ENCODE results near the gene CADPS.

The CADPS gene

DNA sequence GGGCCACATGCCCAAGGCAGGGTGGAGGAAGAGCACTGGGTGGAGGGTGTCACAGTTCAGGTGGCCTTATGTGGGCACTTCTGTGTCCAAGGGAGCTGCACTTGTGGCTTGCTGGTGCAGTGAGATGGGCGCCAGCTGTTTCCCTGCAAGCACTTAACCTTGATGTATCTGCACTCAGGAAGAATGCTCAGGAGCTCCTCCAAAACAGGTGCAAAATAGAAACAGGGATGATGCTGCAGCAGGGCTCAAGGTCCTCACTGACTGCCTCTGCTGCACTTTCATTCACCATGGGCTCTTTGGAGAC is 151.3 kb downstream of the CADPS start:
- no peak for TF ChIP-seq ZFX (IDR thresholded peaks at IDR 0.05; ENCODE audit: borderline replicate concordance)
- TF ChIP-seq, protein P1, sequence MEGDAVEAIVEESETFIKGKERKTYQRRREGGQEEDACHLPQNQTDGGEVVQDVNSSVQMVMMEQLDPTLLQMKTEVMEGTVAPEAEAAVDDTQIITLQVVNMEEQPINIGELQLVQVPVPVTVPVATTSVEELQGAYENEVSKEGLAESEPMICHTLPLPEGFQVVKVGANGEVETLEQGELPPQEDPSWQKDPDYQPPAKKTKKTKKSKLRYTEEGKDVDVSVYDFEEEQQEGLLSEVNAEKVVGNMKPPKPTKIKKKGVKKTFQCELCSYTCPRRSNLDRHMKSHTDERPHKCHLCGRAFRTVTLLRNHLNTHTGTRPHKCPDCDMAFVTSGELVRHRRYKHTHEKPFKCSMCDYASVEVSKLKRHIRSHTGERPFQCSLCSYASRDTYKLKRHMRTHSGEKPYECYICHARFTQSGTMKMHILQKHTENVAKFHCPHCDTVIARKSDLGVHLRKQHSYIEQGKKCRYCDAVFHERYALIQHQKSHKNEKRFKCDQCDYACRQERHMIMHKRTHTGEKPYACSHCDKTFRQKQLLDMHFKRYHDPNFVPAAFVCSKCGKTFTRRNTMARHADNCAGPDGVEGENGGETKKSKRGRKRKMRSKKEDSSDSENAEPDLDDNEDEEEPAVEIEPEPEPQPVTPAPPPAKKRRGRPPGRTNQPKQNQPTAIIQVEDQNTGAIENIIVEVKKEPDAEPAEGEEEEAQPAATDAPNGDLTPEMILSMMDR (IDR thresholded peaks at IDR 0.05) = no peak
- no peak overlapping the region for H3K27ac ChIP-seq

DNA sequence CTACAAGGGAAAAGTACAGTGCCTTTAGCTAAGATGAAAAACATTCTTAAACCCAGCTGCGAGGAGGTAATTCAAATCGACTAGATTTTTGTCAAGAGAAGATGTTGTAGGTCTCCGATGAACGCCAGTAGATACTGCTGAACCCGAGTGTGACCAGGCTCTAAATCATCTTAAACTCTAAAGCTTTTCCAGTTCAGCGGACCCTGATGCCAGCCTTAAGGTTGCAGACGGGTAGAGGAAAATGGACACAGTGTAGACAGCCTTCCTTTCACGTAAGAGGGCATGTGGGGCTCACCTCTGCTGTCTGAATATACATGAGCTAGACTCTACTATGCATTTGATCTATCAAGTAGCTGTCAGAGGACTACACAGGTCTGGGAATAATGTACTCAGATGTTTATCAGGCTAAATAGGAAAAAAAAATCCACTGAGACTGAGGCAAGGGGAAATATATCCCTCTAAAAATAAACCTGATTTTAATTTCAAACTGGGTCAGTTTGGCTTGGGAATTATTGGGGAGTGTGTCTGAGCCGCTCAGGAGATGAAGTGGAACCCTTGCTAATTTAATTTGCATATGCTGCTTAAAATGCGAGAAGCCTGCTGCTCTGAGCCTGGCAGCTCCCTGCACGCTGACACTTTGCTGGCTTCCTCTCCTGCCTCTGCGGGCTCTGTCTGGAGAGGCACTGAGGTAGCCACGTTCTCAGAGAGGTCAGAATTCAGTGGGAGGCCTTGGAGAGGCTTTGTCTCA is 151.9 kb downstream of the CADPS start:
- H3K27ac ChIP-seq = no peak overlapping the region
- TF ChIP-seq, protein P1 (IDR thresholded peaks at IDR 0.05) = no peak

DNA sequence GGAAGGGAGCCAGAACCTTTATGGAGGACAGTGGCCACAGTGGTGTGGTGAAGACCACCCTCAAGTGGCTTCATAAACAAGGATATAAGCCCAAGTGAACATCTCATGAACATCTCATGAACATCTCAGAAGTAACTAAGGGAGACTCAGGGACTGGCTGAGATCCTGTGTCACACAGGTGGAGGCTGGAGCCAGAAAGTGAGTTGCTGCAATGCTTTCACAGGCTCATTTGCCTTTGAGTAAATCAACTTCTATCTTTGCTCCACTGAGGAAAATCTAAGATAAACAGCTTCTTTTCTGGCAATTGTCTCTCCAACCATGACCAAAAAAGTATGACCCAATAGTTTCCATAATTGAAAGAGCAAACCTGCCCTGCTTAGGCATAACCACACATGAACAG is 152.9 kb downstream of the CADPS start:
- no peak overlapping the region for H3K27ac ChIP-seq
- no peak for TF ChIP-seq ZFX (IDR thresholded peaks at IDR 0.05; ENCODE audit: borderline replicate concordance)
- TF ChIP-seq, protein P1 (IDR thresholded peaks at IDR 0.05) = no peak

DNA sequence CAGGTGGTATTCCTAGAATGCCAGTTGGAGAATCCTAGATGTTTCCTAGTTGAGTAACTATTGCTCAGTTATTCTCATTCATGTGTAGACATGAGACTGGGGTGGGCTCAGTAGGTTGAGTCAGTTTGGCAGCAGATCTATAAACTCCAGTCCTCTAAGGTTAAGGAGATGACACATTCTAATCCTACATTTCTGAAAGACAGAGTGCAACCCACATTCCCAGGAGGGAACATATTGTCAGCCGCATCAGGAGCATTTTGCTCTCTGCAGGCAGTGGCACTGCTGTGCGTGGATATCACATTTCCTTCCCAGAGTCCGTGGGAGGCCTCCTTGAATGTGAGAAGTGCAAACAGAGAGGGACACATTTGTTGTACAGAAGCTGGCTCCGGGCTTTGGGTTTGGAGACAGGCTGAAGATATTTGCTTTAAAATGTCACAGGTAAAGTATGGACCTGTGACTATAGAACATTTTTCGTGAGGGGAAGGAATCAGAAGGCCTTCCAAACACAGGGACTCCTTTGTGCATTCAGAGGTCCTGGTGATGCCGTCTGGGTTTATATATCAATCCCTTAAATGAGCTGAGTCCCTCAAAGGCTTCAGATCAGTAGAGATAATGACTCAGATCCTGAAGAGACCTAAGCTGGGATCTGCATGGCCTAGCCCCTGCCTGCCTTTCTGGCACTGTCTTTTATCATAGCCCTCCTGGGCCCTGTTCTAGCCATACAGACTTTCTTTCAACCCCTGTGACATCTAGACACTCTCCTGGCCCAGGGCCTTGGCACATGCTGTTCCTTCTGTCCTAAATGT is 156.5 kb downstream of the CADPS start:
- no peak overlapping the region for H3K27ac ChIP-seq
- TF ChIP-seq ZFX (IDR thresholded peaks at IDR 0.05; ENCODE audit: borderline replicate concordance) = no peak
- TF ChIP-seq, protein P1 (IDR thresholded peaks at IDR 0.05) = no peak

DNA sequence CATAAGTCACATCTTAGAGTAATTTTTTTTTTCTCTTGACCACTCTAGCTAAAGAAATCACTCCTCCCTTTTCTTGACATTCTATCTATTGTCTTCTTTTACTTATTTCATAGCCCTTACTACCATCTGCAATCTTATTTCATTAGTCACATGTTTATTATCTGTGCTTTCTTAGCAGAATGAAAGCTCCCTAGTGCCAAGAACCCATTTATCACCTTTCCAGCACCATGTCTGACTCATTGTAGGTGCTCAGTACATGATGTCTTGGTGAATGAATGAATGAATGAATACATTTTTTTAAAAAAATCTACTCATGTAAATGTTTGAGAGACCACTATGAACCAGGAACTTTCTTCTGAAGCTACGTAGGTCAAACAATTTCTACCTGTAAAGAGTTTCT is 157.2 kb downstream of the CADPS start:
- H3K27ac ChIP-seq = no peak overlapping the region
- TF ChIP-seq ZFX (IDR thresholded peaks at IDR 0.05; ENCODE audit: borderline replicate concordance) = no peak
- TF ChIP-seq, protein P1 (IDR thresholded peaks at IDR 0.05) = no peak

DNA sequence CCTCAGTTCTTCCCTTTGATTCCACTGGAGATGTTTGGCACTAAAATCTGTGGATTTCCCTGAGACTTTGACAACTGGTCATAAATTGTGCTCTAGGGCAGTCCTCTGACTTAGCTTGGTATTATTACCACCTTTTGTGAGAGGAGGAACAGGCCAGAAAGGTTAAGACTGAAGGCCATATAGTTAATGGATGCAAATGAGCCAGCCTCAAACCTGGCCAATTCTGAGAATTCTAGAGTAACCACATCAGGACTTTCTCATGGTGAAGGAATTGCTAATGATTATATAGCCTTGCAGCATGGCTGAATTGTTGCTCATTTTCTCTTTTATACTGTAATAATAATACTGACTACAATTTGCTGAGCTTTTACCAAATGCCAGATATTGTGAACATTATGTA is 162.5 kb downstream of the CADPS start:
- no peak for TF ChIP-seq ZFX (IDR thresholded peaks at IDR 0.05; ENCODE audit: borderline replicate concordance)
- TF ChIP-seq, protein P1 (IDR thresholded peaks at IDR 0.05) = no peak
- H3K27ac ChIP-seq = no peak overlapping the region

DNA sequence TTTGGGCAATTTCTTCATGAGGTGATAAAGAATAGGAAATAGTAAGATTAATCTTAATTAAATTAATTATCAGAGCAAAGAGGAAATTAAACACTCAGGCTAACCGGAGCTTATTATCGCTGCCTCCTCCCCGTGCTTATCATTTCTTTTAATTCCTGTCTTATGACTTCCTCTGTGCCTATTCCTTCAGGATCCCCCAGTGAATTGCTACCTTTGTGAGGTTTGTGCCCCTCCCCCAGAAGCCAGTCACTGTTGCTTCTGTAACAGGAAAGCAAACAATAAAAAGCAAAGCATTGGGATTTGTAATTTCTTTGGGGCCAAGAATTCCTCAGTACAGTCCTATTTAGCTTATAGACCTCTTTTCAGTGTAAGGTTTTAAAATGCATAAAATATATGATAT is 164.5 kb downstream of the CADPS start:
- TF ChIP-seq, protein P1 (IDR thresholded peaks at IDR 0.05) = no peak
- TF ChIP-seq ZFX (IDR thresholded peaks at IDR 0.05; ENCODE audit: borderline replicate concordance) = no peak
- H3K27ac ChIP-seq = no peak overlapping the region

Measured in 22Rv1 (cell line).